ENCODE measurements around the gene VIL1.

- TF ChIP-seq, protein P1, sequence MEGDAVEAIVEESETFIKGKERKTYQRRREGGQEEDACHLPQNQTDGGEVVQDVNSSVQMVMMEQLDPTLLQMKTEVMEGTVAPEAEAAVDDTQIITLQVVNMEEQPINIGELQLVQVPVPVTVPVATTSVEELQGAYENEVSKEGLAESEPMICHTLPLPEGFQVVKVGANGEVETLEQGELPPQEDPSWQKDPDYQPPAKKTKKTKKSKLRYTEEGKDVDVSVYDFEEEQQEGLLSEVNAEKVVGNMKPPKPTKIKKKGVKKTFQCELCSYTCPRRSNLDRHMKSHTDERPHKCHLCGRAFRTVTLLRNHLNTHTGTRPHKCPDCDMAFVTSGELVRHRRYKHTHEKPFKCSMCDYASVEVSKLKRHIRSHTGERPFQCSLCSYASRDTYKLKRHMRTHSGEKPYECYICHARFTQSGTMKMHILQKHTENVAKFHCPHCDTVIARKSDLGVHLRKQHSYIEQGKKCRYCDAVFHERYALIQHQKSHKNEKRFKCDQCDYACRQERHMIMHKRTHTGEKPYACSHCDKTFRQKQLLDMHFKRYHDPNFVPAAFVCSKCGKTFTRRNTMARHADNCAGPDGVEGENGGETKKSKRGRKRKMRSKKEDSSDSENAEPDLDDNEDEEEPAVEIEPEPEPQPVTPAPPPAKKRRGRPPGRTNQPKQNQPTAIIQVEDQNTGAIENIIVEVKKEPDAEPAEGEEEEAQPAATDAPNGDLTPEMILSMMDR (tag by site-specific recombination; IDR thresholded peaks at IDR 0.05): no peak
- no peak for TF ChIP-seq ZBTB20 (tag by site-specific recombination; IDR thresholded peaks at IDR 0.05)
Measured at GRCh38 chr2:218375212-218375611, 43.7 kb upstream of the VIL1 start.
